Thymus (tissue), 11 donors: ENCODE data around the gene SCYGR3. TPM values are rescaled to one million over a fixed set of nuclear protein-coding genes. Genes with fewer than 3 reads are reported as not detected.

Experiments used
- DNase-seq, 9 donors: peaks; one replicate each; pipeline ENCODE4 v3.0.0-alpha.2; 2013; ENCODE audit warnings: low spot score in 9 of 9, low read depth in 6 of 9, missing footprints in 1 of 9
- H3K27ac ChIP-seq, 2 donors: one replicate each; pipeline ENCODE4 v1.5.1; 2013; ENCODE audit warnings: control low read depth in 1 of 2, low read depth in 1 of 2, low read length in 1 of 2, mild to moderate bottlenecking in 1 of 2, moderate library complexity in 1 of 2
- H3K27me3 ChIP-seq, 2 donors: one replicate each; pipeline ENCODE4 v1.5.1; 2013; ENCODE audit warnings: low read length in 1 of 2; ENCODE audit not compliant: control insufficient read depth in 2 of 2, insufficient read depth in 1 of 2
- H3K36me3 ChIP-seq, 2 donors: one replicate each; pipeline ENCODE4 v1.5.1; 2013; ENCODE audit warnings: low read length in 1 of 2, mild to moderate bottlenecking in 1 of 2, moderate library complexity in 1 of 2; ENCODE audit not compliant: control insufficient read depth in 2 of 2, insufficient read depth in 2 of 2
- H3K4me1 ChIP-seq, 2 donors: one replicate each; pipeline ENCODE4 v1.5.1; 2013; ENCODE audit warnings: low read length in 2 of 2; ENCODE audit not compliant: control insufficient read depth in 2 of 2, insufficient read depth in 2 of 2
- H3K4me3 ChIP-seq, 2 donors: one replicate each; pipeline ENCODE4 v1.5.1; 2013; ENCODE audit warnings: low read length in 2 of 2, control low read depth in 1 of 2, mild to moderate bottlenecking in 1 of 2
- H3K9me3 ChIP-seq, 2 donors: one replicate each; pipeline ENCODE4 v1.5.1; 2013; ENCODE audit warnings: low read length in 1 of 2, mild to moderate bottlenecking in 1 of 2; ENCODE audit not compliant: control insufficient read depth in 2 of 2, insufficient read depth in 1 of 2
- WGBS: extraction: QIAGEN DNeasy Blood & Tissue Kit; methylation state at CpG from one replicate; pipeline ENCODE4 v1.1.7; 2013; 5-methylcytosine and 5-hydroxymethylcytosine counted together
- polyA plus RNA-seq: library from polyadenylated mRNA; stranded (reverse); fragments of 200-250 nt; gene quantifications from one replicate; pipeline ENCODE4 v1.2.3, GENCODE V29; 2013
- total RNA-seq: library from RNA; stranded (reverse); fragments of 120-200 nt; gene quantifications from one replicate; pipeline ENCODE4 v1.2.4, GENCODE V29; 2013
- donor health status: healthy.

The SCYGR3 gene
- total and polyA plus RNA-seq, 2 donors, result not detected

DNA sequence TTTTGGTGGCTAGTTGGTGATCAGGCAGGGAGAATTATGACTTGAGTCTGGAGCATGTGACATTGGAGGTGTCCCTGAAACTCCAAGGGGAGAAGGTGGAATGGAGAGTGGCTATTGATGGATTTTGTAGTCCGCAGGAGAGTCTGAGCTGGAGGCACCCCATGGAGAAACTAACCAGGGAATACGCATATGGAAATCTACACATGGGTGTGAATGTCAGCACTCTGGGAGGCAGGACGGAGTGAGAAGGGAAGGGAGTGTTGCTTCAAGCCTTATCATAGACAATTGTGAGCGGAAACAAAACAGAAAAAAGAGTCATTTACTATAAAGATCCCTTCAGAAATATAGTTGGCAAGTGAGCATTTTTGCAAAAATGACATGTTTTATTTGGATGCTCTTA is 2.0 kb upstream of the SCYGR3 start:
- Histone ChIP-seq H3K4me3 (no peak overlapping the region), H3K4me1 (no peaks in the 10 kb centered on the region), H3K27ac (no peak overlapping the region), H3K36me3 (no peaks in the 10 kb centered on the region), H3K27me3 (no peaks in the 10 kb centered on the region), H3K9me3 (no peaks in the 10 kb centered on the region)
- DNase-seq, result no peak
- 93% methylated on average over 4 of the region's 4 CpGs for WGBS

DNA sequence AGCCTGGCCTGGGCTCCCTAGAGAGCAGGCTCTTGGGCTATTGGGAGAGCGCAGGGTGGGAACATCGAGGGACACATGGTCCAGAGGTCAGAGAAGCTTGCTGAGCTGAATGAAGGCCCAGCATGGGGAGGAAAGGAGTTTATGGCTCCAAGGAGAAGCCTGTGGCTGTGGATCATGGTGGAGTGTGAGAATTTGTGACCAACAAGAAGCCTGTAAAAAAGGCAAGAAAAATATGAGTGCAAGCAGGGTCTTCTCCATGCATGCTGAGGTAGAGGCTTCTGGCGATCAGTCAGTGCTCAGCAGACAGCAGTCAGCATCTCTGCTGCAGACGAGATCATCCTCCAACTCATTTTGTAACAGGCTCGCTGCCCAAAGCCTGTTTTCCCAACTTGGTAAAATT is 1.3 kb upstream of the SCYGR3 start:
- WGBS, result 92% methylated on average over 5 of the region's 5 CpGs
- Histone ChIP-seq H3K4me1 (no peaks in the 10 kb centered on the region), H3K36me3 (no peaks in the 10 kb centered on the region), H3K27me3 (no peaks in the 10 kb centered on the region), H3K9me3 (no peaks in the 10 kb centered on the region), H3K4me3 (no peak overlapping the region), H3K27ac (no peak overlapping the region)
- no peak for DNase-seq

DNA sequence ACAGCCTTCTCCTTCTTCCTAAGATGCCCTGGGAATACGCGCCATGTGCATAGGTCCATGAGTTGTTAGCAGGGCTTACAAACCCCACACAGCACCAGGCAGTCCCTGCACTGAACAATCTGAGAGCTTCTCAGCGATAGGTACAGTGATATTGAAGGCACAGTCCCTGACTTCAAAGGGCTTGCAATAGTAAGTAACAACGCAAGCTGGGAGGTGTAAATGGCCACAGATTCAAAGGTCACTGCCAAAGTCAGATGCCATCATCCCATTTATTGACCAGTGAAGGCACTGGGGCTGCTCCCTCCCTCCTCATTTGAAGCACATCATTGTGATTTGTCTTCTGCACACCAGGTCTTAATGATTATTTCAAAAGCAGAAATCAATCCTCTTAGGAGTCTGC is 541 bp upstream of the SCYGR3 start:
- Histone ChIP-seq H3K9me3 (no peaks in the 10 kb centered on the region), H3K4me1 (no peaks in the 10 kb centered on the region), H3K27me3 (no peaks in the 10 kb centered on the region), H3K4me3 (no peak overlapping the region), H3K36me3 (no peaks in the 10 kb centered on the region), H3K27ac (no peak overlapping the region)
- 98% methylated on average over 4 of the region's 4 CpGs for WGBS
- DNase-seq, result no peak

DNA sequence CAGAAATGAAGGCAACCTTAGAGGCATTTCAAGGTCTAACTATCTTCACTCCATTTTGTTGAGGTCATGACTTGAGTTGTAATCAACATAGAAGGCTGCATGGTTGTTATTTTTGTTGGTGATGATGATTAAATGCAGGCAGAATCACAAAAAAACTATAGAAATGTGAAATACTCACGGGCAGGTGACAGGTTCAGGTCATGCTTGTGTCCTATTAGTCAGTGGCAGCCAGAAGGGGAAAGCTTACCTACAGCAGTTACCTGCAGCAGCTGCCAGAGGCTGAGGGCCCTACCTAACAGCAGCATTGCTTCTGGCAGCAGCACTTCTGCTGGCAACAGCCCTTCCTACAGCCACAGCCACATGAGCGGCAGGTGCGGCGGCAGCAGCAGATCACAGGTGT is 394 bp downstream of the SCYGR3 start:
- Histone ChIP-seq H3K9me3 (no peaks in the 10 kb centered on the region), H3K4me3 (no peak overlapping the region), H3K36me3 (no peaks in the 10 kb centered on the region), H3K27me3 (no peaks in the 10 kb centered on the region), H3K4me1 (no peaks in the 10 kb centered on the region), H3K27ac (no peak overlapping the region)
- DNase-seq, result no peak
- 94% methylated on average over 4 of the region's 4 CpGs for WGBS

DNA sequence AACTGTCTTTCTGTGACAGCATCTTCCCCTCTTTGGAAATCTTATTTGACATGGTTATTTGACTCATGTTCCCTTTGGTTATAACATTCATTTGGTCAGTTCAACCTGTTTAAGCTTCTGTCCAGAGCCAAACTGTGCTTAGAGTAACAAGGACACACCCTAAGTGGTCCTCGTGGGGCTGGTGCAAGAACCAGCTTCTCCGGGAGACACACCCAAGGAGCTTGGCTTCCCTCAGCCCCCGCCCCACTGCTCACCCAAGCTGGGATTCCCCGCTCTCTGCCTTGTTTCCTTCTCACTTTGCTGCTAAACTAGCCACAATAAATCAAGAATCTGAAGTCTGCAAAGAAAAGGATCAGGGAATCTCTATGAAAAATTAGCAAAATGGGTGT is 1.4 kb downstream of the SCYGR3 start:
- Histone ChIP-seq H3K27me3 (no peaks in the 10 kb centered on the region), H3K4me3 (no peak overlapping the region), H3K27ac (no peak overlapping the region), H3K36me3 (no peaks in the 10 kb centered on the region), H3K4me1 (no peaks in the 10 kb centered on the region), H3K9me3 (peaks cover 0 to 3% of the 10 kb centered on the region in 2 donors)
- DNase-seq, result no peak
- 91% methylated on average over 4 of the region's 4 CpGs for WGBS

DNA sequence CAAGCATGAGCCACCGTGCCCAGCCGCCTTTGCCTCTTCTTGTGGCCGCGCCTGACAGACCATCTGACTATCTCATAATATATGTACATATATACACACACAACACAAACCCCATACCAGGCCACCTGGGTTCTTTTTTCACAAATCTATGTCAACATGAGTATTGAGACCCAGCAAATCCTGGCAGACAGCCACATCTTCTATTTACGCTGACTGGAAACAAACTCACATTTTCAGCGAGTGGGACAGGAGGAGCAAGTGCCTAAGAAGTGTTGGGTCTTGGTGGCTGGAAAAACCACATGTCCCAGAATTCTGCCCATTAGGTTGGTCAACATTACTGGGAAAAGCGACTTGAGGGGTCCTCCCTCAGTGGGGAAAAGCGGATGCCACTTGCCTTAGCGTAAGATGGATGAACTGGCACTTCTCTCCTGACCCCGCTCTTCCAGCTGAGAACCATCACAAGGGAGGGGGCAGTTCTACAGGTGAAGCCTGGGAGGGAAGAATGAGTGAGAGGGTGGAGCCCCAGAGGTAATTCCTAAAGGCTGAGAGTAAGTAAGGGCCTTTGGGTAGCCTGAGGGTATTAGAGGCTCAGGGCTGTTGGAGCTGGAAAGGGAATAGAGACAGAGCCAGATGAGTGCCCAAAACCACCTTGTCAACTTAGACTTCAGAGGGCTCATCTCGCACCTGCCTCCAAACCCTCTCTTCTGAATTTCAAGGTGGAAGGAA is 1.9 kb downstream of the SCYGR3 start:
- 92% methylated on average over 11 of the region's 11 CpGs for WGBS
- peaks cover 0 to 3% of the 10 kb centered on the region in 2 donors for H3K9me3 ChIP-seq

DNA sequence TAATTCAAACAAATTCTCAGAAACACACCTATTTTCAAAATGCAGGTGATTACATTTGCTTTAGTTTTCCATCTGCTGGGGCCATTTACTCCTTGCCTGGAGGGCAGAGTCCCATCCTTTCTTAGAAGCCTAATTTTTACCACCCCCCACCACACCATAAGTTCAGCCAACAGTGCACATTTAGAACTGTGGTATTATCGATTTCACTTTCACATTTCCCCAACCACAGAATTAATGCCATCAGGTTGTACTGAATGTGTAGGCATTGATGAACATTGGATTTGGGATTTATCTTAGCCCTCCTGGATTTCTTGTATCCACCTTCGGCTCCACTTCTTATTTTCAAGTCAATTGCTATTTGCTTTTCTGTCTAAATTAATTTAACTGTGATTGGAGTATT is 4.5 kb downstream of the SCYGR3 start:
- Histone ChIP-seq H3K27ac (no peak overlapping the region), H3K4me3 (no peak overlapping the region), H3K4me1 (no peaks in the 10 kb centered on the region), H3K27me3 (no peaks in the 10 kb centered on the region), H3K9me3 (peaks cover 0 to 3% of the 10 kb centered on the region in 2 donors), H3K36me3 (no peaks in the 10 kb centered on the region)
- 80% methylated on average over 2 of the region's 2 CpGs for WGBS
- DNase-seq, result no peak

More for the DNA sequence above, 1.9 kb downstream of the SCYGR3 start:
- Histone ChIP-seq H3K4me3 (no peak overlapping the region), H3K36me3 (no peaks in the 10 kb centered on the region), H3K4me1 (no peaks in the 10 kb centered on the region), H3K27me3 (no peaks in the 10 kb centered on the region), H3K27ac (no peak overlapping the region)
- no peak for DNase-seq

DNA sequence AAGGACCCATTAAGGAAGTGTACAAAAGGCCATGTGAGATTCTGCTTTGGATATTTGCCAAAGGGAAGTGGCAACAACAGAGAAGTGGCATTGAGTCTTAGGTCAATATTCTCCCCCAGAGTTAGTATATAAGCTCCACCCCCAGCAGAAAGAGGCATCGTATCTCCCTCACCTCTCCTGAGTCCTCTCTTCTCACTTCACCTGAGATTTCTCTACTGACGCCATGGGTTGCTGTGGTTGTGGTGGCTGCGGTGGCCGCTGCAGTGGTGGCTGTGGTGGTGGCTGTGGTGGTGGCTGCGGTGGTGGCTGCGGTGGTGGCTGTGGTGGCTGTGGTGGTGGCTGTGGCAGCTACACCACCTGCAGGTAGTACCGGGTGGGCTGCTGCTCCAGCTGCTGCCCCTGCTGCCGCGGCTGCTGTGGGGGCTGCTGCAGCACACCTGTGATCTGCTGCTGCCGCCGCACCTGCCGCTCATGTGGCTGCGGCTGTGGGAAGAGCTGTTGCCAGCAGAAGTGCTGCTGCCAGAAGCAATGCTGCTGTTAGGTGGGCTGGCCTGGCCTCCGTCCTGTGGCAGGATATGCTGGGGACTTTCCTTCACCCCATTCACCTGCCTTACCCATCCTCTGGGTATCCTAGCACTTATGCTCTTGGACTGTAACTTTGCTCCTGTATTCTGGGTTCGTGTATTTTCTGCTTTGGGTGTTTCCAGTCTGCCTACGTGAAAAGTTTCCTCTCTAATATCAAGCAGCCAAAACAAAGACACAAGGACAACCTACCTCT is 5.9 kb downstream of the SCYGR3 start:
- no peaks in the 10 kb centered on the region for H3K27me3 ChIP-seq
- no peak overlapping the region for H3K4me3 ChIP-seq
- DNase-seq, result peak in 1 of 9 donors; percentile 27
- H3K36me3 ChIP-seq, result no peaks in the 10 kb centered on the region
- no peaks in the 10 kb centered on the region for H3K4me1 ChIP-seq
- H3K9me3 ChIP-seq, result peaks cover 0 to 3% of the 10 kb centered on the region in 2 donors
- WGBS, result 29% methylated on average over 16 of the region's 16 CpGs
- H3K27ac ChIP-seq, result no peak overlapping the region

DNA sequence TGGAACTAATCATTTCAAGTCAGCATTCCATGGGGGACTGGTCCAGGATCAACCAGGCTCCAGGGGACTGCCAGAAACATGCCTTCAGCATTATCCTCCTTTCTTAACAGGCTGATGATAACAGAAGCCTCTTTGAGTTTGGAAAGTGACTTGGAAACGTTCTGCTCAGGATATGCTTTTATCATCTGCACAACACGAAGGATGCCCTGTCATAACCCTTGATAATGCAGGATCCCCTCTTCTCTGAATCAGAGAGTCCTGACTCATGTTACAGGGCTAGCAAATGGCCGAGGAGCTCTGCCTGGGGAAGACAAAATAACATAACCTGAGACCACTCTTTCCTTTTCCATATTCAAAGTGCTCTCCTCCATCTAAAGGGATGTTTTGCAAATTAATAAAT is 6.7 kb downstream of the SCYGR3 start:
- H3K9me3 ChIP-seq, result peaks cover 0 to 3% of the 10 kb centered on the region in 2 donors
- no peak overlapping the region for H3K4me3 ChIP-seq
- H3K27me3 ChIP-seq, result no peaks in the 10 kb centered on the region
- 58% methylated on average over 3 of the region's 3 CpGs for WGBS
- no peak for DNase-seq
- no peak overlapping the region for H3K27ac ChIP-seq
- no peaks in the 10 kb centered on the region for H3K36me3 ChIP-seq
- H3K4me1 ChIP-seq, result no peaks in the 10 kb centered on the region
